T-helper 22 cell (primary cell): ENCODE results near the gene RIPPLY2.
A peak's percentile ranks its signal among the peaks of the same experiment; 100 is the strongest.
"Not testable (repeated sequence)": the region's sequence is repeated elsewhere in the genome, so short reads cannot be mapped to it uniquely, and the experiment has no call there.

ENCODE experiments used
- DNase-seq: peaks from one replicate; pipeline ENCODE4 v3.0.0-alpha.2; 2020; ENCODE audit warnings: low read depth

The RIPPLY2 gene

GRCh38 chr6:83853178-83854000 lies at the start of gene RIPPLY2:
Gene RIPPLY2, plus strand, starts transcription at chr6:83853360. Its CDS starts 57 bp downstream, at chr6:83853417.
- no peak for DNase-seq

GRCh38 chr6:83803492-83803891 lies 49.7 kb upstream of the RIPPLY2 start:
- DNase-seq = not testable (repeated sequence)

- no peak for DNase-seq
Measured at GRCh38 chr6:83804886-83805285, 48.3 kb upstream of the RIPPLY2 start.

GRCh38 chr6:83808005-83808404 lies 45.2 kb upstream of the RIPPLY2 start:
- DNase-seq = no peak

- DNase-seq = no peak
Measured at GRCh38 chr6:83808926-83809325, 44.2 kb upstream of the RIPPLY2 start.

- DNase-seq = no peak
Measured at GRCh38 chr6:83812595-83812994, 40.6 kb upstream of the RIPPLY2 start.

- no peak for DNase-seq
Measured at GRCh38 chr6:83815631-83816272, 37.4 kb upstream of the RIPPLY2 start.

GRCh38 chr6:83822629-83823169 lies 30.5 kb upstream of the RIPPLY2 start:
- no peak for DNase-seq

GRCh38 chr6:83824388-83824801 lies 28.8 kb upstream of the RIPPLY2 start:
- DNase-seq = no peak

GRCh38 chr6:83824831-83825230 lies 28.3 kb upstream of the RIPPLY2 start:
- no peak for DNase-seq

GRCh38 chr6:83827050-83827449 lies 26.1 kb upstream of the RIPPLY2 start:
- no peak for DNase-seq

- no peak for DNase-seq
Measured at GRCh38 chr6:83838727-83839126, 14.4 kb upstream of the RIPPLY2 start.

- DNase-seq = no peak
Measured at GRCh38 chr6:83844170-83844569, 9.0 kb upstream of the RIPPLY2 start.

GRCh38 chr6:83846291-83846690 lies 6.9 kb upstream of the RIPPLY2 start:
- no peak for DNase-seq

- no peak for DNase-seq
Measured at GRCh38 chr6:83847179-83847578, 6.0 kb upstream of the RIPPLY2 start.

GRCh38 chr6:83849127-83849526 lies 4.0 kb upstream of the RIPPLY2 start:
- no peak for DNase-seq

GRCh38 chr6:83849610-83850009 lies 3.5 kb upstream of the RIPPLY2 start:
- no peak for DNase-seq

GRCh38 chr6:83852528-83853177 lies 507 bp upstream of the RIPPLY2 start:
- no peak for DNase-seq

GRCh38 chr6:83854001-83854501 lies 891 bp downstream of the RIPPLY2 start:
- no peak for DNase-seq

GRCh38 chr6:83854766-83855165 lies 1.6 kb downstream of the RIPPLY2 start:
- no peak for DNase-seq

- peak; percentile 81 for DNase-seq
Measured at GRCh38 chr6:83859410-83860358, 6.5 kb downstream of the RIPPLY2 start, which contains the start of gene CYB5R4. Gene CYB5R4, plus strand, starts transcription at chr6:83859689. Its CDS starts 94 bp downstream, at chr6:83859783.
